Activated naive CD8-positive, alpha-beta T cell treated with anti-CD3 and anti-CD28 coated beads, Interleukin-2, amount 50 U/mL, for 24 hours (primary cell): ENCODE measurements around the gene CDHR1.
A peak's percentile ranks its signal among the peaks of the same experiment; 100 is the strongest.
"Not testable (repeated sequence)": the region's sequence is repeated elsewhere in the genome, so short reads cannot be mapped to it uniquely, and the experiment has no call there.

Experiments
- ATAC-seq: fragments of 150-1000 bp; cut with Tn5 transposase; one replicate; pipeline ENCODE4 v1.10.0; 2021
- DNase-seq: peaks from one replicate; pipeline ENCODE4 v3.0.0; 2021
- H3K27ac Mint-ChIP-seq: one replicate; pipeline ENCODE4 v1.8.0; 2021; ENCODE audit warnings: mild to moderate bottlenecking, mixed read lengths
- H3K27me3 Mint-ChIP-seq: one replicate; pipeline ENCODE4 v1.8.0; 2021; ENCODE audit warnings: mixed read lengths
- H3K36me3 Mint-ChIP-seq: one replicate; pipeline ENCODE4 v1.8.0; 2021; ENCODE audit warnings: low read depth, mixed read lengths
- H3K4me1 Mint-ChIP-seq: one replicate; pipeline ENCODE4 v1.8.0; 2021; ENCODE audit warnings: mixed read lengths
- H3K4me3 Mint-ChIP-seq: one replicate; pipeline ENCODE4 v1.8.0; 2021; ENCODE audit warnings: mild to moderate bottlenecking, moderate library complexity, mixed read lengths
- H3K9me3 Mint-ChIP-seq: one replicate; pipeline ENCODE4 v1.8.0; 2021; ENCODE audit warnings: mixed read lengths

The CDHR1 gene

GRCh38 chr10:84194424-84195043 is at the start of gene CDHR1:
Gene CDHR1 (plus strand): TSS chr10:84194537. CDS start chr10:84194761, 224 bp downstream.
- peaks cover 11% of the 10 kb centered on the region for H3K4me1 Mint-ChIP-seq
- H3K27ac Mint-ChIP-seq: no peak within 1 kb of the TSS
- peak within 1 kb of the TSS; percentile 46 for H3K4me3 Mint-ChIP-seq
- peaks cover 33% of the 10 kb centered on the region for H3K27me3 Mint-ChIP-seq
- no peaks in the 10 kb centered on the region for H3K36me3 Mint-ChIP-seq
- DNase-seq (peak; percentile 52), ATAC-seq (peak; percentile 51)
- H3K9me3 Mint-ChIP-seq: no peaks in the 10 kb centered on the region

- Mint-ChIP-seq H3K36me3 (peaks cover 44% of the 10 kb centered on the region), H3K27ac (peak overlapping the region; percentile 3), H3K27me3 (no peaks in the 10 kb centered on the region), H3K4me3 (no peak overlapping the region), H3K4me1 (peaks cover 11% of the 10 kb centered on the region), H3K9me3 (no peaks in the 10 kb centered on the region)
- DNase-seq (no peak), ATAC-seq (no peak)
These were observed 47.0 kb upstream of the CDHR1 start for GRCh38 chr10:84147347-84147746.

- DNase-seq, H3K9me3 Mint-ChIP-seq, H3K4me3 Mint-ChIP-seq, ATAC-seq, H3K27ac Mint-ChIP-seq, H3K27me3 Mint-ChIP-seq: not testable (repeated sequence)
- H3K4me1 Mint-ChIP-seq: peaks cover 13% of the 10 kb centered on the region
- H3K36me3 Mint-ChIP-seq: peaks cover 47% of the 10 kb centered on the region
These were observed 46.2 kb upstream of the CDHR1 start for GRCh38 chr10:84148006-84148597.

- Mint-ChIP-seq H3K9me3 (no peaks in the 10 kb centered on the region), H3K36me3 (peaks cover 45% of the 10 kb centered on the region), H3K4me1 (peaks cover 18% of the 10 kb centered on the region), H3K4me3 (no peak overlapping the region), H3K27ac (no peak overlapping the region), H3K27me3 (no peaks in the 10 kb centered on the region)
- ATAC-seq: no peak
- DNase-seq: no peak
These were observed 44.5 kb upstream of the CDHR1 start for GRCh38 chr10:84149854-84150253.

GRCh38 chr10:84152769-84153168 is 41.6 kb upstream of the CDHR1 start:
- Mint-ChIP-seq H3K9me3 (no peaks in the 10 kb centered on the region), H3K4me1 (peaks cover 36% of the 10 kb centered on the region), H3K4me3 (no peak overlapping the region), H3K27me3 (no peaks in the 10 kb centered on the region), H3K27ac (peak overlapping the region; percentile 76), H3K36me3 (peaks cover 45% of the 10 kb centered on the region)
- no peak for DNase-seq
- ATAC-seq: peak; percentile 22

- Mint-ChIP-seq H3K4me3 (no peak overlapping the region), H3K9me3 (no peaks in the 10 kb centered on the region), H3K27ac (peak overlapping the region; percentile 11), H3K27me3 (peaks cover 2% of the 10 kb centered on the region), H3K4me1 (peaks cover 42% of the 10 kb centered on the region), H3K36me3 (peaks cover 37% of the 10 kb centered on the region)
- no peak for DNase-seq
- ATAC-seq: no peak
These were observed 38.8 kb upstream of the CDHR1 start for GRCh38 chr10:84155521-84155920.

GRCh38 chr10:84156009-84156408 is 38.3 kb upstream of the CDHR1 start:
- peaks cover 42% of the 10 kb centered on the region for H3K4me1 Mint-ChIP-seq

GRCh38 chr10:84156768-84157167 is 37.6 kb upstream of the CDHR1 start:
- ATAC-seq (peak; percentile 97), DNase-seq (peak; percentile 55)
- H3K27ac Mint-ChIP-seq: peak overlapping the region; percentile 76
- no peaks in the 10 kb centered on the region for H3K9me3 Mint-ChIP-seq
- peaks cover 4% of the 10 kb centered on the region for H3K27me3 Mint-ChIP-seq
- no peak overlapping the region for H3K4me3 Mint-ChIP-seq
- H3K36me3 Mint-ChIP-seq: peaks cover 30% of the 10 kb centered on the region
- H3K4me1 Mint-ChIP-seq: peaks cover 42% of the 10 kb centered on the region

More at GRCh38 chr10:84156009-84156408, 38.3 kb upstream of the CDHR1 start:
- Mint-ChIP-seq H3K9me3 (no peaks in the 10 kb centered on the region), H3K27ac (no peak overlapping the region), H3K4me3 (no peak overlapping the region), H3K27me3 (peaks cover 2% of the 10 kb centered on the region), H3K36me3 (peaks cover 32% of the 10 kb centered on the region)
- ATAC-seq (no peak), DNase-seq (no peak)

GRCh38 chr10:84158061-84158460 is 36.3 kb upstream of the CDHR1 start:
- Mint-ChIP-seq H3K36me3 (peaks cover 22% of the 10 kb centered on the region), H3K9me3 (no peaks in the 10 kb centered on the region), H3K27ac (peak overlapping the region; percentile 25), H3K4me3 (no peak overlapping the region), H3K27me3 (peaks cover 6% of the 10 kb centered on the region), H3K4me1 (peaks cover 33% of the 10 kb centered on the region)
- DNase-seq (no peak), ATAC-seq (no peak)

- no peak for DNase-seq
- Mint-ChIP-seq H3K36me3 (peaks cover 17% of the 10 kb centered on the region), H3K4me1 (peaks cover 28% of the 10 kb centered on the region), H3K4me3 (no peak overlapping the region), H3K27ac (no peak overlapping the region), H3K9me3 (no peaks in the 10 kb centered on the region), H3K27me3 (peaks cover 8% of the 10 kb centered on the region)
- ATAC-seq: no peak
These were observed 35.8 kb upstream of the CDHR1 start for GRCh38 chr10:84158550-84158949.

GRCh38 chr10:84159076-84159685 is 35.2 kb upstream of the CDHR1 start:
- H3K36me3 Mint-ChIP-seq: peaks cover 13% of the 10 kb centered on the region
- H3K4me1 Mint-ChIP-seq: peaks cover 25% of the 10 kb centered on the region
- H3K9me3 Mint-ChIP-seq: no peaks in the 10 kb centered on the region
- DNase-seq: no peak
- H3K27ac Mint-ChIP-seq: no peak overlapping the region
- peaks cover 12% of the 10 kb centered on the region for H3K27me3 Mint-ChIP-seq
- ATAC-seq: no peak
- no peak overlapping the region for H3K4me3 Mint-ChIP-seq

GRCh38 chr10:84160663-84161362 is 33.5 kb upstream of the CDHR1 start:
- Mint-ChIP-seq H3K4me1 (peaks cover 22% of the 10 kb centered on the region), H3K36me3 (peaks cover 2% of the 10 kb centered on the region), H3K4me3 (no peak overlapping the region), H3K9me3 (no peaks in the 10 kb centered on the region), H3K27ac (no peak overlapping the region), H3K27me3 (peaks cover 12% of the 10 kb centered on the region)
- DNase-seq (no peak), ATAC-seq (no peak)

GRCh38 chr10:84163996-84164395 is 30.3 kb upstream of the CDHR1 start:
- peaks cover 12% of the 10 kb centered on the region for H3K27me3 Mint-ChIP-seq
- DNase-seq (no peak), ATAC-seq (no peak)
- H3K4me1 Mint-ChIP-seq: peaks cover 2% of the 10 kb centered on the region
- H3K9me3 Mint-ChIP-seq: no peaks in the 10 kb centered on the region
- no peak overlapping the region for H3K27ac Mint-ChIP-seq
- no peak overlapping the region for H3K4me3 Mint-ChIP-seq
- H3K36me3 Mint-ChIP-seq: no peaks in the 10 kb centered on the region

- ATAC-seq (no peak), DNase-seq (no peak)
- H3K27ac Mint-ChIP-seq: no peak overlapping the region
- H3K27me3 Mint-ChIP-seq: peaks cover 10% of the 10 kb centered on the region
- H3K4me1 Mint-ChIP-seq: no peaks in the 10 kb centered on the region
- no peaks in the 10 kb centered on the region for H3K36me3 Mint-ChIP-seq
- no peaks in the 10 kb centered on the region for H3K9me3 Mint-ChIP-seq
- no peak overlapping the region for H3K4me3 Mint-ChIP-seq
These were observed 29.9 kb upstream of the CDHR1 start for GRCh38 chr10:84164442-84164841.
